H1 (cell line): ENCODE data around the gene DPYD. TPM values are rescaled to one million over a fixed set of nuclear protein-coding genes. Genes with fewer than 3 reads are reported as not detected.

Experiments
- CTCF ChIA-PET: fragments of 300-600 bp; sonication (Branson Sonifier 250); formaldehyde crosslinking; loops from one replicate; lab custom pipeline; 2021; ENCODE audit not compliant: partially characterized antibody; lab: Charles Lee
- POLR2A ChIA-PET: fragments of 300-600 bp; sonication (Branson Sonifier 250); formaldehyde crosslinking; loops from one replicate; lab custom pipeline; 2021; ENCODE audit warnings: inconsistent platforms; ENCODE audit not compliant: partially characterized antibody; lab: Charles Lee
- DNase-seq, 2 experiments: peaks; one replicate each; pipeline versions ENCODE4 v3.0.0 to v3.0.0-alpha.2; 2010 to 2022; ENCODE audit warnings: low spot score in 2 of 2, low read depth in 1 of 2, mixed read lengths in 1 of 2
- FAIRE-seq: peaks from 2 replicates; lab custom pipeline; 2011; peaks lifted over from hg19 to GRCh38; lab: Jason Lieb, UNC
- H2AFZ ChIP-seq: 2 replicates; pipeline ENCODE4 v1.8.1; 2012; ENCODE audit warnings: low read length, inconsistent platforms
- H2AK5ac ChIP-seq: 2 replicates; pipeline ENCODE4 v1.6.1; 2013; ENCODE audit warnings: low read depth, low read length
- H2BK120ac ChIP-seq: replicated peaks from 2 replicates; pipeline ENCODE3; 2013; ENCODE audit warnings: low read depth, low read length, inconsistent platforms
- H2BK12ac ChIP-seq: 2 replicates; pipeline ENCODE4 v1.6.1; 2013; ENCODE audit warnings: low read depth, low read length
- H2BK15ac ChIP-seq: 2 replicates; pipeline ENCODE4 v1.6.1; 2013; ENCODE audit warnings: low read length
- H2BK20ac ChIP-seq: 2 replicates; pipeline ENCODE4 v1.6.1; 2013; ENCODE audit warnings: low read length
- H2BK5ac ChIP-seq: 2 replicates; pipeline ENCODE4 v1.6.1; 2013; ENCODE audit warnings: low read depth, low read length
- H3K14ac ChIP-seq: 2 replicates; pipeline ENCODE4 v1.6.1; 2013; ENCODE audit warnings: inconsistent platforms; ENCODE audit not compliant: insufficient read length
- H3K18ac ChIP-seq: 2 replicates; pipeline ENCODE4 v1.6.1; 2013; ENCODE audit warnings: low read length; ENCODE audit errors: extremely low read depth
- H3K23ac ChIP-seq: 2 replicates; pipeline ENCODE4 v1.6.1; 2013; ENCODE audit warnings: inconsistent platforms; ENCODE audit not compliant: insufficient read length
- H3K23me2 ChIP-seq: 2 replicates; pipeline ENCODE4 v1.6.1; 2013; ENCODE audit warnings: low read depth, low read length
- H3K27ac ChIP-seq: 2 replicates; pipeline ENCODE4 v1.6.1; 2011; ENCODE audit warnings: low read depth, low read length, inconsistent platforms
- H3K27me3 ChIP-seq, 4 experiments: replicated peaks in 1 of 4; 1 replicate in 1 of 4; 2 replicates in 3 of 4; pipeline versions ENCODE4 v1.6.1 to v1.8.1; 2011 to 2013; ENCODE audit warnings: low read length in 3 of 4, mild to moderate bottlenecking in 3 of 4, inconsistent platforms in 2 of 4, mixed read lengths in 2 of 4, moderate library complexity in 1 of 4; ENCODE audit not compliant: control insufficient read depth in 3 of 4, insufficient read depth in 3 of 4; ENCODE audit errors: extremely low read depth in 1 of 4
- H3K36me3 ChIP-seq, 4 experiments: 2 replicates each; pipeline versions ENCODE4 v1.6.1 to v1.8.1; 2011 to 2013; ENCODE audit warnings: mild to moderate bottlenecking in 4 of 4, low read length in 3 of 4, moderate library complexity in 2 of 4, control low read depth in 1 of 4, inconsistent platforms in 1 of 4; ENCODE audit not compliant: insufficient read depth in 4 of 4, control insufficient read depth in 2 of 4
- H3K4ac ChIP-seq: replicated peaks from 2 replicates; pipeline ENCODE3; 2013; ENCODE audit warnings: low read length, low read depth, mixed read lengths, inconsistent platforms; ENCODE audit not compliant: insufficient read length
- H3K4me1 ChIP-seq, 4 experiments: replicated peaks in 1 of 4; 1 replicate in 1 of 4; 2 replicates in 3 of 4; pipeline versions ENCODE4 v1.6.1 to v1.8.1; 2011 to 2013; ENCODE audit warnings: low read length in 3 of 4, inconsistent platforms in 2 of 4, mixed read lengths in 1 of 4; ENCODE audit not compliant: insufficient read depth in 4 of 4, control insufficient read depth in 3 of 4
- H3K4me2 ChIP-seq, 2 experiments: 2 replicates each; pipeline versions ENCODE4 v1.6.1 to v1.8.1; 2011 to 2013; ENCODE audit warnings: low read depth in 2 of 2, low read length in 2 of 2, control low read depth in 1 of 2, inconsistent platforms in 1 of 2, mild to moderate bottlenecking in 1 of 2; ENCODE audit not compliant: insufficient read depth in 1 of 2
- H3K4me3 ChIP-seq, 4 experiments: fragments of 200-600, 300-600 bp in 1 of 4; sonication (generic), shearing (Covaris generic), sonication (Bioruptor Twin) in 1 of 4; 2 replicates each; pipeline versions ENCODE4 v1.5.1 to v1.8.1; 2011 to 2016; ENCODE audit warnings: low read length in 4 of 4, low read depth in 3 of 4, control low read depth in 2 of 4, inconsistent platforms in 2 of 4, mild to moderate bottlenecking in 2 of 4, mixed read lengths in 1 of 4, moderate library complexity in 1 of 4; ENCODE audit not compliant: insufficient read depth in 2 of 4; ENCODE audit errors: extremely low read depth in 1 of 4
- H3K56ac ChIP-seq: replicated peaks from 2 replicates; pipeline ENCODE3; 2013; ENCODE audit warnings: low read depth, mild to moderate bottlenecking, mixed read lengths, low read length, inconsistent platforms; ENCODE audit not compliant: insufficient read length
- H3K79me1 ChIP-seq: 2 replicates; pipeline ENCODE4 v1.6.1; 2013; ENCODE audit warnings: low read depth, low read length, control low read depth
- H3K79me2 ChIP-seq, 2 experiments: 2 replicates each; pipeline versions ENCODE4 v1.6.1 to v1.8.1; 2012 to 2013; ENCODE audit warnings: low read length in 2 of 2, mild to moderate bottlenecking in 2 of 2, inconsistent platforms in 1 of 2; ENCODE audit not compliant: insufficient read depth in 2 of 2, control insufficient read depth in 1 of 2
- H3K9ac ChIP-seq, 4 experiments: replicated peaks in 1 of 4; 1 replicate in 1 of 4; 2 replicates in 3 of 4; pipeline versions ENCODE4 v1.6.1 to v1.8.1; 2011 to 2013; ENCODE audit warnings: low read depth in 3 of 4, low read length in 3 of 4, control low read depth in 2 of 4, mild to moderate bottlenecking in 2 of 4, moderate library complexity in 2 of 4, inconsistent platforms in 1 of 4; ENCODE audit errors: extremely low read depth in 1 of 4
- H3K9me3 ChIP-seq, 2 experiments: 2 replicates each; pipeline versions ENCODE4 v1.6.1 to v1.8.1; 2012 to 2013; ENCODE audit warnings: mild to moderate bottlenecking in 2 of 2, moderate library complexity in 2 of 2, control low read depth in 1 of 2, inconsistent platforms in 1 of 2, low read depth in 1 of 2, low read length in 1 of 2, mixed read lengths in 1 of 2; ENCODE audit not compliant: insufficient read depth in 2 of 2
- H4K20me1 ChIP-seq, 2 experiments: replicated peaks in 1 of 2; 2 replicates each; pipeline versions ENCODE3 to v1.8.1; 2011 to 2013; ENCODE audit warnings: inconsistent platforms in 2 of 2, low read length in 2 of 2, mild to moderate bottlenecking in 1 of 2; ENCODE audit not compliant: insufficient read depth in 2 of 2, control insufficient read depth in 1 of 2
- H4K5ac ChIP-seq: 2 replicates; pipeline ENCODE4 v1.6.1; 2013; ENCODE audit warnings: low read length, low read depth, mixed read lengths, inconsistent platforms; ENCODE audit not compliant: insufficient read length
- H4K8ac ChIP-seq: 2 replicates; pipeline ENCODE4 v1.8.0; 2013; ENCODE audit warnings: mild to moderate bottlenecking, moderate library complexity, low read length, inconsistent platforms; ENCODE audit not compliant: insufficient read depth; ENCODE audit errors: extremely low read depth
- H4K91ac ChIP-seq: replicated peaks from 2 replicates; pipeline ENCODE3; 2013; ENCODE audit warnings: low read length, mixed read lengths, inconsistent platforms; ENCODE audit not compliant: insufficient read length
- ASH2L ChIP-seq: fragments of 200-600, 300-600 bp; sonication (generic); IDR thresholded peaks from one replicate; pipeline ENCODE4 v1.7.1; 2017; ENCODE audit warnings: low read length
- ATF3 ChIP-seq: IDR thresholded peaks from 2 replicates; pipeline ENCODE4 v1.6.1; 2011; ENCODE audit warnings: low read depth, mild to moderate bottlenecking, low read length; ENCODE audit not compliant: insufficient read depth
- CHD2 ChIP-seq: IDR thresholded peaks from 2 replicates; pipeline ENCODE4 v1.6.1; 2012; ENCODE audit warnings: low read length, improper control_type of control experiment
- FOSL1 ChIP-seq: IDR thresholded peaks from 2 replicates; pipeline ENCODE4 v1.6.1; 2011; ENCODE audit warnings: mild to moderate bottlenecking, low read depth, low read length, moderate library complexity; ENCODE audit not compliant: insufficient read depth
- HDAC6 ChIP-seq: IDR thresholded peaks from one replicate; pipeline ENCODE4 v1.7.1; 2012; ENCODE audit warnings: low read depth, mild to moderate bottlenecking, inconsistent platforms, low read length, moderate library complexity
- JUN ChIP-seq: IDR thresholded peaks from 2 replicates; pipeline ENCODE4 v1.6.1; 2011; ENCODE audit warnings: low read depth, mild to moderate bottlenecking, improper control_type of control experiment, low read length
- KDM5A ChIP-seq: fragments of 200-600 bp; IDR thresholded peaks from 2 replicates; pipeline ENCODE4 v1.7.1; 2012; ENCODE audit warnings: mild to moderate bottlenecking, low read length, inconsistent platforms, mixed read lengths
- RAD21 ChIP-seq, 2 experiments: IDR thresholded peaks in 1 of 2; conservative IDR thresholded peaks in 1 of 2; 2 replicates each; pipeline ENCODE4 v1.6.1; 2011; ENCODE audit warnings: low read depth in 2 of 2, low read length in 2 of 2, improper control_type of control experiment in 1 of 2, inconsistent platforms in 1 of 2, mild to moderate bottlenecking in 1 of 2, moderate library complexity in 1 of 2
- RNF2 ChIP-seq: fragments of 200-900, 300-1000 bp; sonication (generic); IDR thresholded peaks from 2 replicates; pipeline ENCODE4 v1.7.1; 2016; ENCODE audit warnings: borderline replicate concordance, low read depth, mild to moderate bottlenecking, antibody characterized with exemption, low read length; ENCODE audit not compliant: poor library complexity, severe bottlenecking; ENCODE audit errors: missing control alignments
- RXRA ChIP-seq: IDR thresholded peaks from 2 replicates; pipeline ENCODE4 v1.6.1; 2011; ENCODE audit warnings: low read depth, mild to moderate bottlenecking, low read length, moderate library complexity; ENCODE audit not compliant: insufficient read depth
- SAP30 ChIP-seq: fragments of 300-600 bp; sonication (generic); IDR thresholded peaks from 2 replicates; pipeline ENCODE4 v1.7.1; 2012; ENCODE audit warnings: low read length, moderate library complexity, mild to moderate bottlenecking, inconsistent platforms; ENCODE audit not compliant: insufficient read depth, insufficient replicate concordance
- SIN3A ChIP-seq, 2 experiments: IDR thresholded peaks in 1 of 2; conservative IDR thresholded peaks in 1 of 2; 2 replicates each; pipeline ENCODE4 v1.6.1; 2011 to 2012; ENCODE audit warnings: low read length in 2 of 2, improper control_type of control experiment in 1 of 2, low read depth in 1 of 2, mild to moderate bottlenecking in 1 of 2
- SRF ChIP-seq: IDR thresholded peaks from 2 replicates; pipeline ENCODE4 v1.6.1; 2011; ENCODE audit warnings: mild to moderate bottlenecking, low read depth, low read length, moderate library complexity
- WGBS, 2 experiments: shearing (Covaris generic) in 1 of 2; methylation state at CpG; one replicate each; pipeline versions ENCODE4 v1.1.6 to v1.1.7; 2013 to 2015; ENCODE audit warnings: low lambda C conversion rate in 2 of 2, mixed read lengths in 2 of 2, inconsistent platforms in 1 of 2, low coverage in 1 of 2, missing lambda C conversion rate in 1 of 2; ENCODE audit not compliant: insufficient replicate concordance in 2 of 2, insufficient coverage in 1 of 2, insufficient read length in 1 of 2; ENCODE audit errors: extremely low coverage in 1 of 2, missing lambda C conversion rate in 1 of 2; 5-methylcytosine and 5-hydroxymethylcytosine counted together
- polyA plus RNA-seq, 7 experiments: library from polyadenylated mRNA; depleted of rRNA in 3 of 7; stranded (reverse) in 5 of 7; unstranded in 2 of 7; fragments of >200 nt in 5 of 7; fragments of 200-250 nt in 2 of 7; gene quantifications; 1 replicate in 5 of 7; 2 replicates in 1 of 7; 4 replicates in 1 of 7; pipeline versions ENCODE4 v1.2.1 to v1.2.3, GENCODE V29; 2011 to 2013; ENCODE audit warnings: missing spikeins in 2 of 7, mixed read lengths in 2 of 7
- total RNA-seq: library from RNA; stranded (reverse); fragmentation: NEBNext Ultra II Directional; extraction: Animal tissue kit (Norgen Biotek cat#: 25700); gene quantifications from 2 replicates; pipeline ENCODE4 v1.2.1, GENCODE V29; 2021

Gene DPYD
- total and polyA plus RNA-seq, 2 of the 8 experiments (the other 6 are each of a cell fraction or from before 2014, with no cell fraction given), result 0.29 to 0.73 TPM

DNA sequence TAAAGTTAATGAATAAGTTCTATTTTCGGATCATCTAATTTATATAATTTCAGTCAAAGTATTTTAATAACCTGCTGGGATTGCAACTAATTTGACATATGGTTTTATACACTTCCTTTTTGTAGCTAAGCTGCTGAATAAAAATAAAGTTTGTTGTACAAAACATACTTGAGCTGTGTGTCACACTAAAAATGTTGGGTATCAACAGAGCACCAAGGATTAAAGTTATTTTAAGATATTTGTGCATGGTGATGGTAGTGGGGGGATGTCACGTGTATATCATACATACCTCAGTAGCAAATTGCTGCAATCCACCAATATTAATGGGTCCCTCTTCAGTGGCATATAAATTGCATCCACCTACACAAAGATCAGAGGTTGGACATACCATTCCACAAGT is 199.6 kb downstream of the DPYD start:
- no peak overlapping the region for H2BK20ac ChIP-seq
- 86% methylated on average over 2 of the region's 2 CpGs; no CpG with 5 or more reads in 1 of the 2 experiments for WGBS, 2 experiments
- H3K4me2 ChIP-seq, result no peak overlapping the region
- H3K9ac ChIP-seq, result no peak overlapping the region
- CTCF ChIA-PET, result no interaction called here
- H4K5ac ChIP-seq, result no peak overlapping the region
- no peak overlapping the region for H3K27ac ChIP-seq
- H2BK15ac ChIP-seq, result no peak overlapping the region
- H2BK12ac ChIP-seq, result no peak overlapping the region
- H2BK5ac ChIP-seq, result no peak overlapping the region
- H3K56ac ChIP-seq, result no peak overlapping the region
- FAIRE-seq (no peak), DNase-seq (no peak)
- POLR2A ChIA-PET, result no interaction called here
- H4K20me1 ChIP-seq, result no peaks in the 10 kb centered on the region
- no peak overlapping the region for H2AK5ac ChIP-seq
- no peaks in the 10 kb centered on the region for H3K79me1 ChIP-seq
- no peaks in the 10 kb centered on the region for H3K79me2 ChIP-seq
- no peak overlapping the region for H2BK120ac ChIP-seq
- no peak overlapping the region for H4K91ac ChIP-seq
- no peak overlapping the region for H3K18ac ChIP-seq
- no peak overlapping the region for H3K4ac ChIP-seq
- H3K23me2 ChIP-seq, result no peaks in the 10 kb centered on the region
- H3K23ac ChIP-seq, result no peak overlapping the region
- peaks cover 0 to 2% (median 0%) of the 10 kb centered on the region in 4 experiments; a peak in 1 of 7 replicates for H3K4me1 ChIP-seq
- no peak overlapping the region for H3K4me3 ChIP-seq
- no peak overlapping the region for H3K14ac ChIP-seq
- no peaks in the 10 kb centered on the region for H3K27me3 ChIP-seq
- H2AFZ ChIP-seq, result no peak overlapping the region
- H3K9me3 ChIP-seq, result no peaks in the 10 kb centered on the region
- no peaks in the 10 kb centered on the region for H3K36me3 ChIP-seq
- no peak overlapping the region for H4K8ac ChIP-seq
- TF ChIP-seq JUN (no peak), SRF (no peak), ATF3 (no peak), HDAC6 (no peak), CHD2 (no peak), RNF2 (no peak), KDM5A (no peak), FOSL1 (no peak), SAP30 (no peak), RAD21 (IDR thresholded peaks at IDR 0.05 in 1 of 2, conservative IDR thresholded peaks at IDR 0.05 in 1 of 2; ENCODE audit: low read depth in 2 of 2, low read length in 2 of 2) (no peak), ASH2L (no peak), RXRA (no peak), SIN3A (conservative IDR thresholded peaks at IDR 0.05 in 1 of 2, IDR thresholded peaks at IDR 0.05 in 1 of 2; ENCODE audit: low read depth in 1 of 2, low read length in 2 of 2) (no peak)
